Neural cell (in vitro differentiated cells): ENCODE data around the gene COPZ1. TPM values are rescaled to one million over a fixed set of nuclear protein-coding genes. Genes with fewer than 3 reads are reported as not detected.

Source experiments
- H2AFZ ChIP-seq: fragments of 200-600, 300-800 bp; sonication (generic), shearing (Covaris generic); 2 replicates; pipeline ENCODE4 v1.6.0; 2014; ENCODE audit warnings: low read depth, mild to moderate bottlenecking, antibody characterized with exemption, low read length, moderate library complexity
- H3F3A ChIP-seq: fragments of 200-600 bp; shearing (Covaris generic); 2 replicates; pipeline ENCODE4 v1.6.1; 2016; ENCODE audit warnings: mild to moderate bottlenecking, moderate library complexity, mixed read lengths, antibody characterized with exemption, low read length; ENCODE audit not compliant: insufficient read depth, poor library complexity, severe bottlenecking
- H3K27ac ChIP-seq: fragments of 200-600, 300-800 bp; sonication (generic), shearing (Covaris generic); 2 replicates; pipeline ENCODE4 v1.5.1; 2014; ENCODE audit warnings: mild to moderate bottlenecking, low read length, moderate library complexity
- H3K27me3 ChIP-seq: fragments of 300-800, 200-600 bp; sonication (generic), shearing (Covaris generic); 2 replicates; pipeline ENCODE4 v1.6.0; 2014; ENCODE audit warnings: mild to moderate bottlenecking, low read depth, low read length, moderate library complexity; ENCODE audit not compliant: insufficient read depth
- H3K36me3 ChIP-seq: fragments of 300-800, 200-600 bp; sonication (generic), shearing (Covaris generic); 2 replicates; pipeline ENCODE4 v1.5.1; 2014; ENCODE audit warnings: mild to moderate bottlenecking, antibody characterized with exemption, low read length, moderate library complexity; ENCODE audit not compliant: insufficient read depth
- H3K4me2 ChIP-seq: fragments of 300-800, 200-600 bp; sonication (generic), shearing (Covaris generic); 2 replicates; pipeline ENCODE4 v1.6.0; 2014; ENCODE audit warnings: mild to moderate bottlenecking, low read length
- H3K4me3 ChIP-seq: fragments of 300-800, 200-600 bp; sonication (generic), shearing (Covaris generic); 2 replicates; pipeline ENCODE4 v1.5.1; 2014; ENCODE audit warnings: mild to moderate bottlenecking, low read length, moderate library complexity
- H3K79me2 ChIP-seq: fragments of 200-600 bp; shearing (Covaris generic); replicated peaks from 2 replicates; pipeline ENCODE4 v1.6.0; 2014; ENCODE audit warnings: mild to moderate bottlenecking, low read length, moderate library complexity; ENCODE audit not compliant: insufficient read depth
- H3K9ac ChIP-seq: fragments of 300-800, 200-600 bp; sonication (generic), shearing (Covaris generic); 2 replicates; pipeline ENCODE4 v1.6.1; 2016; ENCODE audit warnings: mild to moderate bottlenecking, low read length, mixed read lengths
- H3K9me2 ChIP-seq: fragments of 200-600 bp; shearing (Covaris generic); 2 replicates; pipeline ENCODE4 v1.6.1; 2016; ENCODE audit warnings: mild to moderate bottlenecking, low read length, mixed read lengths; ENCODE audit not compliant: insufficient read depth
- H3K9me3 ChIP-seq: fragments of 200-600, 300-800 bp; sonication (generic), shearing (Covaris generic); 2 replicates; pipeline ENCODE4 v1.6.1; 2016; ENCODE audit warnings: mild to moderate bottlenecking, mixed run types, low read length, moderate library complexity, mixed read lengths
- H4K20me1 ChIP-seq: fragments of 200-600 bp; shearing (Covaris generic); 2 replicates; pipeline ENCODE4 v1.6.1; 2016; ENCODE audit warnings: mild to moderate bottlenecking, mixed run types; ENCODE audit not compliant: insufficient read depth
- CTCF ChIP-seq: fragments of 450-650 bp; IDR thresholded peaks from 2 replicates; pipeline ENCODE4 v1.5.1; 2014; ENCODE audit warnings: antibody characterized with exemption, mild to moderate bottlenecking, moderate library complexity; ENCODE audit not compliant: poor library complexity, severe bottlenecking
- EP300 ChIP-seq: fragments of 450-650 bp; conservative IDR thresholded peaks from 2 replicates; pipeline ENCODE4 v1.6.1; 2014; ENCODE audit warnings: antibody characterized with exemption, mild to moderate bottlenecking, moderate library complexity; ENCODE audit not compliant: poor library complexity, severe bottlenecking
- EZH2 ChIP-seq: fragments of 200-600, 300-800 bp; shearing (Covaris generic), sonication (generic); IDR thresholded peaks from 2 replicates; pipeline ENCODE4 v1.6.1; 2014; ENCODE audit warnings: antibody characterized with exemption, low read length, borderline replicate concordance, mild to moderate bottlenecking; ENCODE audit not compliant: insufficient read depth, poor library complexity, severe bottlenecking
- MXI1 ChIP-seq: fragments of 450-650 bp; conservative IDR thresholded peaks from 2 replicates; pipeline ENCODE4 v1.6.1; 2014; ENCODE audit warnings: antibody characterized with exemption, mild to moderate bottlenecking; ENCODE audit not compliant: poor library complexity, severe bottlenecking
- POLR2AphosphoS5 ChIP-seq: IDR thresholded peaks from 2 replicates; pipeline ENCODE4 v1.6.1; 2012
- RAD21 ChIP-seq: fragments of 450-650 bp; conservative IDR thresholded peaks from 2 replicates; pipeline ENCODE4 v1.6.1; 2014; ENCODE audit warnings: antibody characterized with exemption, mild to moderate bottlenecking, moderate library complexity
- REST ChIP-seq: IDR thresholded peaks from 2 replicates; pipeline ENCODE4 v1.6.1; 2012; ENCODE audit warnings: borderline replicate concordance
- SMC3 ChIP-seq: fragments of 450-650 bp; conservative IDR thresholded peaks from 2 replicates; pipeline ENCODE4 v1.6.1; 2014; ENCODE audit warnings: antibody characterized with exemption, mild to moderate bottlenecking, moderate library complexity; ENCODE audit not compliant: poor library complexity
- TAF1 ChIP-seq: IDR thresholded peaks from 2 replicates; pipeline ENCODE4 v1.6.1; 2012; ENCODE audit warnings: low read depth
- polyA plus RNA-seq: library from polyadenylated mRNA; depleted of rRNA; stranded (reverse); fragments of >200 nt; gene quantifications from 2 replicates; pipeline ENCODE4 v1.2.3, GENCODE V29; 2014

COPZ1 gene
- polyA plus RNA-seq, 1 donor from 2014 or later, result 192 TPM

GRCh38 chr12:54370171-54370730 is 45.3 kb downstream of the COPZ1 start:
- TF ChIP-seq CTCF, result peak; percentile 70
- peak; percentile 48 for TF ChIP-seq RAD21
- no peak for TF ChIP-seq MXI1
- TF ChIP-seq SMC3, result peak; percentile 63
- no peaks in the 10 kb centered on the region for H4K20me1 ChIP-seq
- no peaks in the 10 kb centered on the region for H3F3A ChIP-seq
- no peak overlapping the region for H2AFZ ChIP-seq
- no peaks in the 10 kb centered on the region for H3K9me3 ChIP-seq
- H3K9ac ChIP-seq, result peak overlapping the region; percentile 12
- H3K27me3 ChIP-seq, result no peaks in the 10 kb centered on the region
- H3K9me2 ChIP-seq, result no peaks in the 10 kb centered on the region
- H3K36me3 ChIP-seq, result no peaks in the 10 kb centered on the region
- no peak overlapping the region for H3K4me2 ChIP-seq
- no peaks in the 10 kb centered on the region for H3K79me2 ChIP-seq
- H3K27ac ChIP-seq, result no peak overlapping the region
- H3K4me3 ChIP-seq, result no peak overlapping the region

GRCh38 chr12:54371328-54372112 is 46.6 kb downstream of the COPZ1 start:
- Histone ChIP-seq H4K20me1 (no peaks in the 10 kb centered on the region), H2AFZ (no peak overlapping the region), H3K4me2 (no peak overlapping the region), H3K27me3 (no peaks in the 10 kb centered on the region), H3K4me3 (no peak overlapping the region), H3K27ac (no peak overlapping the region), H3F3A (no peaks in the 10 kb centered on the region), H3K9me3 (no peaks in the 10 kb centered on the region), H3K9ac (no peak overlapping the region), H3K79me2 (no peaks in the 10 kb centered on the region), H3K36me3 (no peaks in the 10 kb centered on the region), H3K9me2 (no peaks in the 10 kb centered on the region)
- TF ChIP-seq REST (no peak), RAD21 (no peak), CTCF (no peak), EZH2 (no peak), MXI1 (no peak), POLR2AphosphoS5 (no peak), EP300 (no peak), SMC3 (no peak), TAF1 (no peak)
